Kidney (tissue), 14 donors: ENCODE data around the gene QSOX2. TPM values are rescaled to one million over a fixed set of nuclear protein-coding genes. Genes with fewer than 3 reads are reported as not detected.

Source experiments
- DNase-seq, 5 donors: peaks; one replicate each; pipeline ENCODE4 v3.0.0-alpha.2; 2013 to 2020
- FAIRE-seq: peaks from 2 replicates; lab custom pipeline; 2012; peaks lifted over from hg19 to GRCh38; lab: Jason Lieb, UNC
- H3K27ac ChIP-seq, 2 donors: one replicate each; pipeline ENCODE4 v1.7.0; 2013; ENCODE audit warnings: low read depth in 2 of 2, low read length in 2 of 2, inconsistent platforms in 1 of 2
- H3K27me3 ChIP-seq: one replicate; pipeline ENCODE4 v1.7.1; 2013; ENCODE audit warnings: low read length, inconsistent platforms; ENCODE audit not compliant: control insufficient read depth, insufficient read depth
- H3K36me3 ChIP-seq, 3 donors: one replicate each; pipeline versions ENCODE4 v1.7.0 to v1.7.1; 2013; ENCODE audit warnings: low read length in 3 of 3, control low read depth in 1 of 3, inconsistent platforms in 1 of 3; ENCODE audit not compliant: insufficient read depth in 3 of 3, control insufficient read depth in 2 of 3
- H3K4me1 ChIP-seq, 3 donors: one replicate each; pipeline versions ENCODE4 v1.7.0 to v1.7.1; 2013; ENCODE audit warnings: low read length in 3 of 3, inconsistent platforms in 1 of 3, low read depth in 1 of 3; ENCODE audit not compliant: control insufficient read depth in 2 of 3, insufficient read depth in 2 of 3
- H3K4me3 ChIP-seq, 3 donors: one replicate each; pipeline versions ENCODE4 v1.7.0 to v1.8.1; 2013; ENCODE audit warnings: low read length in 3 of 3, control low read depth in 1 of 3, inconsistent platforms in 1 of 3
- H3K9ac ChIP-seq, 3 donors: one replicate each; pipeline versions ENCODE4 v1.7.0 to v1.7.1; 2013; ENCODE audit warnings: low read length in 3 of 3, control low read depth in 1 of 3, inconsistent platforms in 1 of 3
- H3K9me3 ChIP-seq, 3 donors: one replicate each; pipeline versions ENCODE4 v1.7.0 to v1.7.1; 2013; ENCODE audit warnings: low read length in 3 of 3, control low read depth in 1 of 3, inconsistent platforms in 1 of 3; ENCODE audit not compliant: control insufficient read depth in 2 of 3, insufficient read depth in 1 of 3
- CTCF ChIP-seq: IDR thresholded peaks from 3 replicates; pipeline ENCODE4 v1.5.1; 2012; ENCODE audit warnings: mild to moderate bottlenecking, moderate library complexity, borderline replicate concordance; ENCODE audit not compliant: insufficient read depth; ENCODE audit errors: extremely low read depth
- intact Hi-C: fragments of 100-400 bp; cut with DNase I; formaldehyde crosslinking; loops from one replicate; pipeline ENCODE4 v1.11.1; 2022
- polyA plus RNA-seq: library from polyadenylated mRNA; stranded (reverse); fragments of 350-450 nt; fragmentation: Illumina TruSeq; extraction: RNeasy Lipid Tissue Mini Kit (QIAGEN cat#74804); gene quantifications from one replicate; pipeline ENCODE4 v1.2.3, GENCODE V29; 2014; ENCODE audit warnings: low read depth, low replicate concordance; ENCODE audit not compliant: insufficient read depth
- total RNA-seq: library from RNA; stranded (reverse); fragmentation: NEBNext Ultra II Directional; extraction: Animal tissue kit (Norgen Biotek cat#: 25700); gene quantifications from one replicate; pipeline ENCODE4 v1.2.1, GENCODE V29; 2021
- donor health status: control.
- donor health status: control.
- donor health status: control.
- donor health status: control.
- donor health status: control.
- donor health status: DM: yes; HTN: yes; CAD: no.
- donor health status: Normal renal cell carcinoma (clear cell type).

QSOX2 gene
- total and polyA plus RNA-seq, 2 donors from 2014 or later: 4.0 to 10.1 TPM

GRCh38 chr9:136185066-136185465, 60.5 kb downstream of the QSOX2 start:
- no peak for FAIRE-seq
- intact Hi-C loops: no loop called here
- no peaks in the 10 kb centered on the region for H3K27me3 ChIP-seq
- H3K4me1 ChIP-seq: no peaks in the 10 kb centered on the region
- H3K9me3 ChIP-seq: no peaks in the 10 kb centered on the region
- no peak for TF ChIP-seq CTCF
- no peak for DNase-seq
- no peak overlapping the region for H3K27ac ChIP-seq
- no peak overlapping the region for H3K4me3 ChIP-seq
- H3K9ac ChIP-seq: no peak overlapping the region
- H3K36me3 ChIP-seq: no peaks in the 10 kb centered on the region

DNA sequence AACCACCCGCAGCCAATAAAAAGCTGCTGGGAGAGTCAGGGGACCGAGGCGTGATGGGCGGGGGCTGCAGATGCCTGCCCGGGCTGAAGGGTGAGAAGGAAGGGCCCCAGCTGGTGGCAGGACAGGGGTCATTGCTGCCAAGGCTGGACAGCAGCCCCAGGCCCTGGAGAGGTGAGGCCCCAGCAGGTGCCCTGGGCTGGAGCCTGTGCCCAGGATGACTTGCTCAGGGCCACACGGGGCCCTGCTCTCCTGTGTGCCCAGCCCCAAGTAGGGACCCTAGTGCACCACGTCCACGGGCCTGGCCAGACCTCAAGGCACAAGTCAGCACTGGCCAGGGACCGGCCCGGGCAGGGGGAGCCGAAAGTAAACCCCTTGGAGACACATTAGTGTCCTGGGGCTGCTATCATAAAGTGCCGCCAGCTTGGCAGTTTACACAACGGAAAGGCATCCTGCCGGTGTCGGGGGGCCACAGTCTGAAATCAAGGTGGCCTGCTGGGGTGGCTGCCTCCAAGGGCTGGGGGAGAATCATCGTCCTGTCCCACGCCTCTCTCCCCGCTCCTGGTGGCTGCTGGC, 62.7 kb downstream of the QSOX2 start:
- Histone ChIP-seq H3K4me3 (no peak overlapping the region), H3K36me3 (no peaks in the 10 kb centered on the region), H3K9ac (no peak overlapping the region), H3K27ac (no peak overlapping the region), H3K4me1 (no peaks in the 10 kb centered on the region), H3K27me3 (no peaks in the 10 kb centered on the region), H3K9me3 (no peaks in the 10 kb centered on the region)
- no peak for TF ChIP-seq CTCF
- DNase-seq (no peak), FAIRE-seq (no peak)
- intact Hi-C loops: no loop called here

DNA sequence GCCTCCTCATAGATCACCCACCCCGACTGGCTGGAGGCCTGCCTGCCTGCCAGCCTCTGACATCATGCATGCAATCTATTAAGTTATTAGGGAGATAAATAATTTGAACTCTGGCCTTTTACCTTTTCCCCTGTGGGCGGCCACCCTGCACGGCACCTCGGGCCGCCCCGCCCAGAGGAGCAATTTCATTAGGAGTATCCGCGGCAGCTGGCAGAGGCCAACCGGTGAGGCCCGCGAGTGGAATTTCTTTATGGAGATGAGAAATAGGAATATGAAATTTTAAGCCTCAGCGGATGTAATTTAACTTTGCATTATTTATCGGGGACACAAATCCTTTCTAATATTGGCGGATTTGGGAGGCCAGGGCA, 63.2 kb downstream of the QSOX2 start:
- TF ChIP-seq CTCF: no peak
- Histone ChIP-seq H3K27me3 (no peaks in the 10 kb centered on the region), H3K9me3 (no peaks in the 10 kb centered on the region), H3K9ac (no peak overlapping the region), H3K4me3 (no peak overlapping the region), H3K27ac (no peak overlapping the region), H3K36me3 (no peaks in the 10 kb centered on the region), H3K4me1 (no peaks in the 10 kb centered on the region)
- DNase-seq: no peak
- intact Hi-C loops: no loop called here
- FAIRE-seq: no peak
